Heart right ventricle (tissue), 16 donors: ENCODE results near the gene NEK10. TPM values are rescaled to one million over a fixed set of nuclear protein-coding genes. Genes with fewer than 3 reads are reported as not detected.
"Not testable (repeated sequence)": the region's sequence is repeated elsewhere in the genome, so short reads cannot be mapped to it uniquely, and the experiment has no call there.

ENCODE experiments used
- ATAC-seq, 8 donors: fragments of 200-7000 bp; cut with Tn5 transposase; one replicate each; pipeline ENCODE4 v1.9.1; 2020; ENCODE audit warnings: mild to moderate bottlenecking in 8 of 8, moderate library complexity in 8 of 8, moderate number of reproducible peaks in 1 of 8
- DNase-seq, 2 donors: peaks; one replicate each; pipeline ENCODE4 v3.0.0-alpha.2; 2020
- H3K27ac ChIP-seq, 10 donors: fragments of 200-600 bp; sonication (generic) in 2 of 10; one replicate each; pipeline versions ENCODE4 v1.5.0 to v1.8.0; 2020 to 2022; ENCODE audit warnings: mild to moderate bottlenecking in 3 of 10
- H3K27me3 ChIP-seq, 7 donors: fragments of 200-600 bp; one replicate each; pipeline ENCODE4 v1.8.0; 2021 to 2022; ENCODE audit warnings: mild to moderate bottlenecking in 2 of 7
- H3K36me3 ChIP-seq, 9 donors: fragments of 200-600 bp; sonication (generic) in 1 of 9; one replicate each; pipeline versions ENCODE4 v1.5.0 to v1.8.0; 2020 to 2022; ENCODE audit warnings: mild to moderate bottlenecking in 2 of 9
- H3K4me1 ChIP-seq, 9 donors: fragments of 200-600 bp; sonication (generic) in 1 of 9; one replicate each; pipeline versions ENCODE4 v1.5.0 to v1.8.0; 2020 to 2022; ENCODE audit warnings: mild to moderate bottlenecking in 4 of 9
- H3K4me3 ChIP-seq, 10 donors: fragments of 200-600 bp; sonication (generic) in 2 of 10; one replicate each; pipeline versions ENCODE4 v1.5.0 to v1.8.0; 2020 to 2022; ENCODE audit warnings: mild to moderate bottlenecking in 7 of 10, moderate library complexity in 2 of 10
- H3K9me3 ChIP-seq, 11 donors: fragments of 200-600 bp in 10 of 11; sonication (generic) in 2 of 11; one replicate each; pipeline versions ENCODE4 v1.5.0 to v1.8.0; 2013 to 2022; ENCODE audit warnings: mild to moderate bottlenecking in 2 of 11, control low read depth in 1 of 11, moderate library complexity in 1 of 11
- WGBS, 2 donors: extraction: QIAGEN DNeasy Blood & Tissue Kit; methylation state at CpG; one replicate each; pipeline ENCODE4 v1.1.7; 2013; ENCODE audit warnings: inconsistent platforms in 1 of 2; 5-methylcytosine and 5-hydroxymethylcytosine counted together
- intact Hi-C, 10 donors: fragments of 100-400 bp; cut with DNase I; formaldehyde crosslinking; loops; one replicate each; pipeline versions ENCODE4 v1.11.1 to v1.14.2; 2022
- polyA plus RNA-seq, 2 donors: library from polyadenylated mRNA; stranded (reverse); fragments of 200-250 nt; gene quantifications; one replicate each; pipeline ENCODE4 v1.2.3, GENCODE V29; 2013
- total RNA-seq, 10 donors: library from RNA; stranded (reverse); fragmentation: NEBNext Ultra II Directional in 3 of 10; extraction: Animal tissue kit (Norgen Biotek cat#: 25700) in 3 of 10; gene quantifications; one replicate each; pipeline versions ENCODE4 v1.2.1 to v1.2.4, GENCODE V29; 2021 to 2023
- TF ChIP-seq, protein P1 (sequence below), 9 donors: fragments of 200-600 bp; sonication (generic) in 2 of 9; IDR thresholded peaks; one replicate each; pipeline versions ENCODE4 v1.5.0 to v1.8.0; 2021 to 2022; ENCODE audit warnings: antibody characterized with exemption in 9 of 9, mild to moderate bottlenecking in 5 of 9, moderate library complexity in 1 of 9
- donor health status: Arrhythmogenic right ventricular cardiomyopathy.
- donor health status: ischemic (EF 13 %, LVEDD 7.1; RV severe dilation, severe dysfunction).
- donor health status: healthy with polysubstance abuse.
- donor health status: DM: no; HTN: yes; CAD: no.
- donor health status: DM: no; HTN: no; CAD: no.
- donor health status: ischemic (EF 25% LVEDD 6.9; RV normal size, moderate dysfunction).
- donor health status: ischemic (EF 25% LVEDD 5.7; RV mildly dilated, moderate dysfunction).
- donor health status: healthy.
- donor health status: DM: yes; HTN: yes; CAD: no.
- donor health status: Ischemic cardiomyopathy.
- donor health status: ischemic (EF 35%, LVEDD 5.7; RV mildly dilated, moderate dysfunction).
- donor health status: nonischemic (EF 11% LVEDD 7.7; RV severe dilation, severe dysfunction).
- donor health status: DM: yes; HTN: yes; CAD: no.
- donor health status: PGD.
- donor health status: ischemic (EF 29% LVEDD 5.4; RV normal size, mild dysfunction).
- donor health status: nonischemic (EF 23%, LVEDD 6.1; RV moderate dilation, normal function).

Gene NEK10
- total and polyA plus RNA-seq, 12 donors: 0.36 to 17.5 (median 7.8) TPM

GRCh38 chr3:27302891-27303290 is 66.3 kb downstream of the NEK10 start:
- no peaks in the 10 kb centered on the region for H3K27me3 ChIP-seq
- TF ChIP-seq, protein P1, sequence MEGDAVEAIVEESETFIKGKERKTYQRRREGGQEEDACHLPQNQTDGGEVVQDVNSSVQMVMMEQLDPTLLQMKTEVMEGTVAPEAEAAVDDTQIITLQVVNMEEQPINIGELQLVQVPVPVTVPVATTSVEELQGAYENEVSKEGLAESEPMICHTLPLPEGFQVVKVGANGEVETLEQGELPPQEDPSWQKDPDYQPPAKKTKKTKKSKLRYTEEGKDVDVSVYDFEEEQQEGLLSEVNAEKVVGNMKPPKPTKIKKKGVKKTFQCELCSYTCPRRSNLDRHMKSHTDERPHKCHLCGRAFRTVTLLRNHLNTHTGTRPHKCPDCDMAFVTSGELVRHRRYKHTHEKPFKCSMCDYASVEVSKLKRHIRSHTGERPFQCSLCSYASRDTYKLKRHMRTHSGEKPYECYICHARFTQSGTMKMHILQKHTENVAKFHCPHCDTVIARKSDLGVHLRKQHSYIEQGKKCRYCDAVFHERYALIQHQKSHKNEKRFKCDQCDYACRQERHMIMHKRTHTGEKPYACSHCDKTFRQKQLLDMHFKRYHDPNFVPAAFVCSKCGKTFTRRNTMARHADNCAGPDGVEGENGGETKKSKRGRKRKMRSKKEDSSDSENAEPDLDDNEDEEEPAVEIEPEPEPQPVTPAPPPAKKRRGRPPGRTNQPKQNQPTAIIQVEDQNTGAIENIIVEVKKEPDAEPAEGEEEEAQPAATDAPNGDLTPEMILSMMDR (IDR thresholded peaks at IDR 0.05): no peak
- no peak overlapping the region for H3K4me3 ChIP-seq
- H3K4me1 ChIP-seq: no peaks in the 10 kb centered on the region
- WGBS, 2 donors: 70 to 83% methylated on average over 1 of the region's 1 CpG
- peaks cover 0 to 23% (median 0%) of the 10 kb centered on the region in 9 donors for H3K36me3 ChIP-seq
- intact Hi-C loops: loop anchor here in 2 of 10 donors (10.0 kb wide), 2 partner anchors 162 to 382 kb away; no protein-coding TSS in a partner anchor
- no peak for ATAC-seq
- H3K9me3 ChIP-seq: peaks cover 0 to 24% (median 0%) of the 10 kb centered on the region in 11 donors
- no peak overlapping the region for H3K27ac ChIP-seq
- no peak for DNase-seq

GRCh38 chr3:27298981-27299380 is 70.2 kb downstream of the NEK10 start:
- peaks cover 0 to 23% (median 0%) of the 10 kb centered on the region in 9 donors for H3K36me3 ChIP-seq
- DNase-seq, H3K4me3 ChIP-seq, H3K27ac ChIP-seq, ATAC-seq, intact Hi-C loops, H3K27me3 ChIP-seq, H3K4me1 ChIP-seq: not testable (repeated sequence)
- WGBS, 2 donors: 85 to 90% methylated on average over 2 of the region's 2 CpGs
- peaks cover 0 to 24% (median 0%) of the 10 kb centered on the region in 11 donors for H3K9me3 ChIP-seq

GRCh38 chr3:27293939-27294338 is 75.2 kb downstream of the NEK10 start:
- DNase-seq (no peak), ATAC-seq (no peak)
- H3K4me1 ChIP-seq: peaks cover 0 to 5% (median 0%) of the 10 kb centered on the region in 9 donors
- intact Hi-C loops: no loop called here
- peaks cover 0 to 6% (median 0%) of the 10 kb centered on the region in 9 donors for H3K36me3 ChIP-seq
- H3K27me3 ChIP-seq: no peaks in the 10 kb centered on the region
- no peak overlapping the region for H3K4me3 ChIP-seq
- H3K27ac ChIP-seq: no peak overlapping the region
- WGBS, 2 donors: 69 to 75% methylated on average over 3 of the region's 3 CpGs
- TF ChIP-seq, protein P1 (IDR thresholded peaks at IDR 0.05): no peak
- H3K9me3 ChIP-seq: peaks cover 0 to 6% (median 0%) of the 10 kb centered on the region in 11 donors

DNA sequence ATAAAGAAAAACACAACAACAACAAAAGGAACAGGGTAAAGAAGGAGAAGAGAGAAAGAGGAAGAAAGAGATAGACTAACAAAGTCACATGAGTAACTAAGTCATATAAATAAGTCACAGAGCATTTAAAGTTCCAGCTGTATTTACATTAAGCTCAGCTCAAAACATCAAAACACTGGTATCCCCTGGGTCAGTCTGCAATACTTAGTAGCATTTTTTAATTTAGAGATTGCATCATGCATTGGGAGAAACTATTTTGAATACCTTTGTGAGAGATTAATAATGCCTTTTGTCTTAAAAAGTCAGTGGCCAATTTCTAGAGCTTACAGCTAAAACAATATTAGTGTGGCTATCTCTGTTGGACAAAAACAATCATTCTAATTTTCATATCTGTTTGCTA is 78.4 kb downstream of the NEK10 start:
- peaks cover 0 to 5% (median 0%) of the 10 kb centered on the region in 9 donors for H3K4me1 ChIP-seq
- H3K4me3 ChIP-seq: no peak overlapping the region
- H3K27ac ChIP-seq: no peak overlapping the region
- no peaks in the 10 kb centered on the region for H3K27me3 ChIP-seq
- no peaks in the 10 kb centered on the region for H3K9me3 ChIP-seq
- intact Hi-C loops: no loop called here
- DNase-seq (no peak), ATAC-seq (no peak)
- no peaks in the 10 kb centered on the region for H3K36me3 ChIP-seq
- TF ChIP-seq, protein P1 (IDR thresholded peaks at IDR 0.05): no peak

DNA sequence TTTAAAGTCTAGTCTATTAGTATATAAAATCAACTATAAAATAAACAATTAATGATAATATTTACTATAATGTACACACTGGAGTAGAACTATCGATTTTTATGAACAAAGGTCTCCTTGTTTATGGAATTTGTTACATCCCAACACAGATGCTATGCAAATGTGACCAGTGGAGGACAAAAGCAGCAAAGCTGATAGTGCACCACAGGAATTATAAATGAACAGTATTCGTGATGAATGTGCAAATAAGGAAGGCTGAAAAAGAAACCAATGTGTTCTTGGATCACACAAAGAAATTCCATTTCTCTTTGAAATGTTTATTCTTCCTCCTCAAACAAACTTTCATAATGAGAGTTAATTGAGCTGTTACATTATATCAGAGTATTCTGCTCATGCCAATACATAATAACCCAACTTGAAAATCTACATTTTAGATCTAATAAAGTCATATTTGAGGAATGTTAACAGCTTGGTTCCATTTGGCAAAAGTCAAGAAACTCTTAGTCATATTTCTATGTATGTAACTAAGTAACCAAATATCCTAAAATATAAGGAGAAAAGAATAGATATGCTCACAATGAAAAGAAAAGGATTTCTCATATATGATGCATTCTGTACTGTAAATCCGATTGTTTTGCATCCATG is 79.3 kb downstream of the NEK10 start:
- Histone ChIP-seq H3K4me3 (no peak overlapping the region), H3K4me1 (peaks cover 0 to 5% (median 0%) of the 10 kb centered on the region in 9 donors), H3K27ac (no peak overlapping the region), H3K36me3 (no peaks in the 10 kb centered on the region), H3K27me3 (no peaks in the 10 kb centered on the region), H3K9me3 (no peaks in the 10 kb centered on the region)
- no peak for ATAC-seq
- intact Hi-C loops: no loop called here
- DNase-seq: no peak
- TF ChIP-seq, protein P1 (IDR thresholded peaks at IDR 0.05): no peak
- 68 to 72% methylated on average over 3 of the region's 3 CpGs for WGBS, 2 donors
